Endothelial cell of umbilical vein (primary cell): Measurements from ENCODE around the gene ZNF629.

Experiments used
- EZH2 ChIP-seq: IDR thresholded peaks from 2 replicates; pipeline ENCODE4 v1.6.1; 2012; ENCODE audit warnings: borderline replicate concordance, low read depth, mild to moderate bottlenecking, moderate library complexity, low read length, inconsistent platforms; ENCODE audit not compliant: severe bottlenecking
- POLR2A ChIP-seq: IDR thresholded peaks from 2 replicates; pipeline ENCODE4 v1.6.1; 2012; ENCODE audit warnings: low read depth, mild to moderate bottlenecking, control low read depth, low read length
- POLR2AphosphoS5 ChIP-seq: IDR thresholded peaks from 2 replicates; pipeline ENCODE4 v1.6.1; 2012; ENCODE audit warnings: low read depth, mild to moderate bottlenecking, control low read depth, low read length, moderate library complexity; ENCODE audit not compliant: insufficient read depth
- TF ChIP-seq, protein P1 (sequence below), 2 donors: IDR thresholded peaks; 1 replicate in 1 of 2; 2 replicates in 1 of 2; pipeline ENCODE4 v1.5.1; 2011; ENCODE audit warnings: low read length in 2 of 2, mild to moderate bottlenecking in 2 of 2, moderate library complexity in 2 of 2, control low read depth in 1 of 2, inconsistent platforms in 1 of 2, low read depth in 1 of 2; ENCODE audit not compliant: insufficient read depth in 1 of 2; ENCODE audit errors: extremely low read depth in 1 of 2

DNA sequence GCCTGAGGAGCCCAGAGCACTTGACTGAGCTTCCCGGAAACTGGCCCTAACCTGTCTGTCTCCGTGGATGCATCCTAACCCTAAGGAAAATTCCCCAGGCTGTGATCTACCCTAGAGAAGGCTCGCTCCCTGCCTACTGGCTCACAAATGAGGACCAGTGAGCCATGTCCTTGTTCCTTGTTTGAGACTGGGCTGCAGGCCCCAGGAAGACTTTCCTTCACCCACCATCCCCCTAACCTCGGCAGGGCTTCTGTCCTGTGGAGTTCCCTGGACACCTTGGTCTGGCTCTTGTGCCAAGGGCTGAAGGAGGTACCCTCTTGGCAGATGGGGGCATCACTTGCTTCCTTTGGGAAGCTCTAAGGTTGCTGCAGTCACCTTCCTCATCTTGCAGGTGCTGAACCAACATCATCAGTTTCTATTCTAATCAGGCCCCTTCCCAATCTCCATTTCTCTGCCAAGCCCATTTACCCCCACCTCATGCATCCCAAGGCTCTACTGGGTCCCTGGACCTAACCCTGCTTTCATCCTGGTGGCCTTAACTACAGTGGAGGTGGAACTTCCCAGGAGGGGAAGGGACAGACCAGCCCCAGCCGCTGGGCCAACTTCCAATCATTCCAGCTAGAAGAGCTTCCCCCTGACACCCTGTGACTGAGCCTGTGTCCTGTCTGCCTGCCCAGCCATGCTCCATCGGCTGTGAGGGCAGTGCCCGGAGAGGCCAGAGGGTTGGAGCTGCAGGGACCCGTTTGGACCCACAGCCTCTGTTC is 12.5 kb downstream of the ZNF629 start:
- TF ChIP-seq POLR2A, result no peak
- TF ChIP-seq, protein P1, sequence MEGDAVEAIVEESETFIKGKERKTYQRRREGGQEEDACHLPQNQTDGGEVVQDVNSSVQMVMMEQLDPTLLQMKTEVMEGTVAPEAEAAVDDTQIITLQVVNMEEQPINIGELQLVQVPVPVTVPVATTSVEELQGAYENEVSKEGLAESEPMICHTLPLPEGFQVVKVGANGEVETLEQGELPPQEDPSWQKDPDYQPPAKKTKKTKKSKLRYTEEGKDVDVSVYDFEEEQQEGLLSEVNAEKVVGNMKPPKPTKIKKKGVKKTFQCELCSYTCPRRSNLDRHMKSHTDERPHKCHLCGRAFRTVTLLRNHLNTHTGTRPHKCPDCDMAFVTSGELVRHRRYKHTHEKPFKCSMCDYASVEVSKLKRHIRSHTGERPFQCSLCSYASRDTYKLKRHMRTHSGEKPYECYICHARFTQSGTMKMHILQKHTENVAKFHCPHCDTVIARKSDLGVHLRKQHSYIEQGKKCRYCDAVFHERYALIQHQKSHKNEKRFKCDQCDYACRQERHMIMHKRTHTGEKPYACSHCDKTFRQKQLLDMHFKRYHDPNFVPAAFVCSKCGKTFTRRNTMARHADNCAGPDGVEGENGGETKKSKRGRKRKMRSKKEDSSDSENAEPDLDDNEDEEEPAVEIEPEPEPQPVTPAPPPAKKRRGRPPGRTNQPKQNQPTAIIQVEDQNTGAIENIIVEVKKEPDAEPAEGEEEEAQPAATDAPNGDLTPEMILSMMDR (IDR thresholded peaks at IDR 0.05; ENCODE audit: extremely low read depth in 1 of 2, insufficient read depth in 1 of 2, low read depth in 1 of 2, low read length in 2 of 2), result no peak
- TF ChIP-seq EZH2, result no peak
- TF ChIP-seq POLR2AphosphoS5, result no peak
